ENCODE measurements around the gene CD58.

CD58 gene

DNA sequence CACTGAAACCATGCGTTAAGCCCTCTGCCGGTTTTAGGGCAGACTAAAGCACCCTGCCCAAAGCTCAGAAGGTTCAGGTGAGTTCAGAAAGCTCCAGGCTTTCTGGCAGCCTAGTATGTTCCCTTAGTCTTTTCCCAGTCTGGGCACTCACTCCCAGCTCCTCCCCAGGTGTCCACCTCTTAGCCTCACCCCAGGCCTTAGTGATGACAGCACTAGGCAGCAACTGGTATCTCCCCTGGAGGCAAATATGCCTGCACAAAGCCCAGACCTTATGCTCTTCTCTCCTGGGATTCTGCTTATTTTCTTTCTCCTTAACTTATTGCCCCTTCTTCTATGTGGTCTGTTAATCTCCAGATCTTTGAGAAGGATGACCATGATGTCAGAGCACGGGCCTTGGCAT, 80.2 kb downstream of the CD58 start:
- no peak for DNase-seq (ENCODE audit: low spot score in 2 of 2)
- H3K27me3 ChIP-seq (ENCODE audit: low read depth): no peaks in the 10 kb centered on the region
- H3K36me3 ChIP-seq (replicated peaks): no peaks in the 10 kb centered on the region
- no peak overlapping the region for H3K4me3 ChIP-seq
- in situ Hi-C loops (cut with MboI; ENCODE audit: low sequenced_read_pairs): loop anchor here (25.0 kb wide), 2 partner anchors 678 to 878 kb away; no protein-coding TSS in a partner anchor
- no peaks in the 10 kb centered on the region; the same call in 1 of the 2 replicates for H3K9me3 ChIP-seq
- peaks cover 30% of the 10 kb centered on the region for H3K4me1 ChIP-seq

DNA sequence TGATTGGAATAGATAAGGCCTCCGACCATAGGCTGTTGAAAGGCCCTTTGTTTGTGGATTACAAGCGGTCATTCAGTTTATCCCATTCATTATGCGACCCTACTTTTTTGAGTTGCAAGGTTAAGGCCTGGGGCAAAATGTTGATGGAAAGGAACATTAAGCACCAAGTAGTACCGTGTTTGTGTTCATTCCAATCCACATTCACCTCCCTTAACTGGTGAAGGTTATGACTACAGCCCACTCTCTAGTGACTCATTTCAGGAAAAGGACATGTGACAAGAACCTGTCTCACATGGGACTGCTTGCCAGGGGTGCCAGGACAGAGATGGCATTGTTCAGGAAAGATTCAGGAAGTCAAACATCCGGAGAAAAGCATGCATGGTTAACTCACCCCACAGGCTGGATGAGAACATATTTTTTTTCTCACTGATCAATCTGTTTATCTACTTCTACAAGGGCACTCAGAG, 81.6 kb downstream of the CD58 start:
- H3K9me3 ChIP-seq: no peaks in the 10 kb centered on the region; the same call in 1 of the 2 replicates
- no peaks in the 10 kb centered on the region for H3K27me3 ChIP-seq (ENCODE audit: low read depth)
- DNase-seq (ENCODE audit: low spot score in 2 of 2): peak; percentile 79 to 96
- no peak overlapping the region for H3K4me3 ChIP-seq
- no peaks in the 10 kb centered on the region for H3K36me3 ChIP-seq (replicated peaks)
- in situ Hi-C loops (cut with MboI; ENCODE audit: low sequenced_read_pairs): loop anchor here (25.0 kb wide), 2 partner anchors 677 to 877 kb away; no protein-coding TSS in a partner anchor
- peaks cover 28% of the 10 kb centered on the region for H3K4me1 ChIP-seq

DNA sequence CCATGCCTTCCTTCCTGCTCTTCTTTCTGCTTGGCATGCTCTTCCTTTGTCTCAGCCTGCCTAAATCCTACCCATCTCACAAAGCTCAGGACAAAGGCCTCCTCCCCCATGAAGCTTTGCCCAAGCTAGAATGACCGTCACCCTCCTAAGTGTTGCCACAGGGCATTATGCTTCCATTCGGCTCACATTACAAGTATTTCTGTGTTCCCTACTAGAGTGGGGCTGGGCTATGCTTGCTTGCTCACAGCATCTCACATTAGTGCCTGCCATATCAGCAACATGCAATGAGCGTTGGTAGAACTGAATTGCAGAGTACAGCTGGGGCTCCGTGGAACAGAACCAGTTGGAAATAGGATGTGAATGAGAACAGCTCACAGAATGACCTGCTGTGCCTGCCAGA, 82.8 kb downstream of the CD58 start:
- in situ Hi-C loops (cut with MboI; ENCODE audit: low sequenced_read_pairs): loop anchor here (25.0 kb wide), 2 partner anchors 676 to 876 kb away; no protein-coding TSS in a partner anchor
- peaks cover 23% of the 10 kb centered on the region for H3K4me1 ChIP-seq
- DNase-seq (ENCODE audit: low spot score in 2 of 2): no peak

DNA sequence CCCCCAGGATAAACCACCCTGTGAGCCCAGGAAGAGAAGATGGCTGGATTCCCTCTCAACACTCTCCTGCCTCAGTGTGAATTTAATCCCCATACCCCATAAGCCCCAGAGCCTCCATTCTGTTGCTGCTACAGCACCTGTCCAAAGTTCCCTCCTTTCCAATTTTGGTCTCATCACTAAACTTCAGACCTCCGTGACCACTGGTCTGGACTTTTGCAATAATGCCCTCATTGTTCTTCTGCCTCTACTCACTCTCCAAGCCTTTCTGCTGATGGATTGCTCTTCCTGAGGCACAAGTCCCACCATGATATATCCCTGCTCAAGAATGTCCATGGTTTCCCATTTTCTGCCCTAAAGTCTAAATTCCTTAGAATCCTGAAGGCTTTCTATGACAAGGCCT, 83.2 kb downstream of the CD58 start:
- DNase-seq (ENCODE audit: low spot score in 2 of 2): no peak
- Histone ChIP-seq H3K4me3 (no peak overlapping the region), H3K27me3 (ENCODE audit: low read depth) (no peaks in the 10 kb centered on the region), H3K36me3 (replicated peaks) (no peaks in the 10 kb centered on the region), H3K9me3 (no peaks in the 10 kb centered on the region; the same call in 1 of the 2 replicates), H3K4me1 (peaks cover 23% of the 10 kb centered on the region)
- in situ Hi-C loops (cut with MboI; ENCODE audit: low sequenced_read_pairs): loop anchor here (25.0 kb wide), 2 partner anchors 675 to 875 kb away; no protein-coding TSS in a partner anchor

More for the DNA sequence above, 82.8 kb downstream of the CD58 start:
- H3K9me3 ChIP-seq: no peaks in the 10 kb centered on the region; the same call in 1 of the 2 replicates
- no peak overlapping the region for H3K4me3 ChIP-seq
- H3K27me3 ChIP-seq (ENCODE audit: low read depth): no peaks in the 10 kb centered on the region
- no peaks in the 10 kb centered on the region for H3K36me3 ChIP-seq (replicated peaks)

DNA sequence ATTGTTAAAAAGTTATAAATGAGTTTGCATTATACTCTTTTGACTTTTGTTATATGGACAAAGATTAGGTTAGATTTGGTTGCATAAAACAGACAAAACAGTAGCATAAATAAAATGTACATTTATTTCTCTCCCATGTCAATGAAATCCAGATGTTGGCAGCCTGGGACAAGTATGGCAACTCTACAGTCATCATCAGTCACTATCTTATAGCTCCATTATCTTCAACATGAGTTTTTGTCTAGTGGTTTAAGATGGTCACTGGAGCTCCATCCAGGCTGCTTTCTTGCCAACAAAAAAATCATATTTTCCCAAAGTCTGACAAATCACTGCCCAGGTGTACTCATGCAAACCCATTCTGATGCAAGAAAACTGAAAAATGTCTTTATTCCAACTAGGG, 83.8 kb downstream of the CD58 start:
- Histone ChIP-seq H3K36me3 (replicated peaks) (no peaks in the 10 kb centered on the region), H3K9me3 (no peaks in the 10 kb centered on the region; the same call in 1 of the 2 replicates), H3K4me1 (peaks cover 23% of the 10 kb centered on the region), H3K4me3 (no peak overlapping the region), H3K27me3 (ENCODE audit: low read depth) (no peaks in the 10 kb centered on the region)
- in situ Hi-C loops (cut with MboI; ENCODE audit: low sequenced_read_pairs): loop anchor here (25.0 kb wide), 2 partner anchors 675 to 875 kb away; no protein-coding TSS in a partner anchor
- no peak for DNase-seq (ENCODE audit: low spot score in 2 of 2)

DNA sequence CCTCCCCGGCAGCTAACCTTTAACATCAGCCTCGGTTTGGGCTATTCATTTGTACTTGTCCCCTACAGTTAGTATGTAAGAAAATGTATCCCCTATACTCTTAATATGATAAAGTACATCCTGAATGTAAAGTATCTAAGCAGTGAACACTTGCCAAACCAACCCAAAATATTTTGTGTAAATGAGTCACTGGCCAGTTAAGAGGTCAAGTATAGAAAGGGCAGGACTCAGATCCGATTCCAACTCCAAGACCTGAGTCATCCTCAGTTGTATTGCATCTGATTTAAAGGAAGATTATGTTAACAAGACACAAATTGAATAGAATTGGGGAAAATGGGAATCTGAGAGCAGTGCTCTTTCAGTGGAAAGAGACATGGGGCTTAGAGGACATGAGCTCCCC, 84.4 kb downstream of the CD58 start:
- H3K4me3 ChIP-seq: no peak overlapping the region
- H3K4me1 ChIP-seq: peaks cover 23% of the 10 kb centered on the region
- H3K36me3 ChIP-seq (replicated peaks): no peaks in the 10 kb centered on the region
- DNase-seq (ENCODE audit: low spot score in 2 of 2): no peak
- in situ Hi-C loops (cut with MboI; ENCODE audit: low sequenced_read_pairs): loop anchor here (25.0 kb wide), 2 partner anchors 674 to 874 kb away; no protein-coding TSS in a partner anchor
- H3K27me3 ChIP-seq (ENCODE audit: low read depth): no peaks in the 10 kb centered on the region
- H3K9me3 ChIP-seq: no peaks in the 10 kb centered on the region; the same call in 1 of the 2 replicates

DNA sequence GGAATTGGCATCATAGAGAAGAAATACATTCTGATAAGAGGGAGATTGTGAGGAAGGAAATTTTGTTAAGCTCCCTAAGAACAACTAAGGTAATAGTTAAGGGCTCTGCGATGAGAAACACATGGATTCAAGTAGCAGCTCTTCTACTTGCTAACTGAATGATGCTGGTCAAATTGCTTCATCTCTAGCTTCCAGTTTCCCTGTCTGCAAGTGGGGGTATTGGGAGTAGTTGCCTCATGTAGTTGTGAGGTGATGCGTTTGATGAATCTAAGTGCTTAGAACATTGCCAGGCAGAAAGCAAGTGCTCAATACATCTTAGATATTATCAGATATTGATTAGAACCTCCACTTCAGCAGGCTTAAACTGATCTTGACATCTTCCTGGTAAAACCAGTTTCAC, 84.8 kb downstream of the CD58 start:
- H3K4me3 ChIP-seq: no peak overlapping the region
- H3K9me3 ChIP-seq: no peaks in the 10 kb centered on the region; the same call in 1 of the 2 replicates
- no peak for DNase-seq (ENCODE audit: low spot score in 2 of 2)
- H3K36me3 ChIP-seq (replicated peaks): no peaks in the 10 kb centered on the region
- in situ Hi-C loops (cut with MboI; ENCODE audit: low sequenced_read_pairs): loop anchor here (25.0 kb wide), 2 partner anchors 674 to 874 kb away; no protein-coding TSS in a partner anchor
- no peaks in the 10 kb centered on the region for H3K27me3 ChIP-seq (ENCODE audit: low read depth)
- H3K4me1 ChIP-seq: peaks cover 23% of the 10 kb centered on the region

DNA sequence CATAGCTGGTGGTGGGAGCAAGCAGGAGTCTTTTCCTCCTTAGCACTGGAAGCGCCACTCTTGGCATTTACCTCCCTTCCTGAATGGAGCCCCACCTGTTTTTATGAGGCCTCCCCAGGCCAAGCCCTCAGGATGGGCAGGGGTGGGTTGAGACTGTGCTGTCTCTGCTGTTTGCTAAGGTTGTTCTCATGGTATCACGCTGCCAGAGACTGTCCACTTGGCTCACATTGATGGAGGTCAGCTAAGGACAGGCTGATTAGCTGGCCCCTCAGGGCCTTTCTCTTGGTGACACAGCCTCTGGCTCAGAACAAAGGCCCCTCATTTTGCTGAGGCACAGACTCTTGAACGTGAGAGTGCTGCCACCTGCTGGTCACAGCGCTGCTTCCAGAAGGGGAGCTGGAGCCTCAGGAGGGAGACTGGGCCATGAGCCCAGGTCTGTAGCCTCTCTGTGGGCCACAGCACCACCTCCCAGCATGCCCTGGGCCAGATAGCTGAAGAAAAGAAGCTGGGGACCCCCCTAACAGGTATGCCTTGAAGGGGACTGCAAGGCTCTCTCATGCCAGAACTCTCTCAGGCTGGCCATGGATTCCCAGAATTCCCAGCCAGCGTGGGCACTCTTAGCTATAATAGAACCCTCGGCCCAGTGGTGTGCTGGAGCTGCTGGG, 85.6 kb downstream of the CD58 start:
- Histone ChIP-seq H3K4me3 (no peak overlapping the region), H3K36me3 (replicated peaks) (no peaks in the 10 kb centered on the region), H3K9me3 (no peaks in the 10 kb centered on the region; the same call in 1 of the 2 replicates), H3K27me3 (ENCODE audit: low read depth) (no peaks in the 10 kb centered on the region), H3K4me1 (peaks cover 21% of the 10 kb centered on the region)
- in situ Hi-C loops (cut with MboI; ENCODE audit: low sequenced_read_pairs): loop anchor here (25.0 kb wide), 2 partner anchors 673 to 873 kb away; no protein-coding TSS in a partner anchor
- peak; percentile 87 to 95 for DNase-seq (ENCODE audit: low spot score in 2 of 2)

DNA sequence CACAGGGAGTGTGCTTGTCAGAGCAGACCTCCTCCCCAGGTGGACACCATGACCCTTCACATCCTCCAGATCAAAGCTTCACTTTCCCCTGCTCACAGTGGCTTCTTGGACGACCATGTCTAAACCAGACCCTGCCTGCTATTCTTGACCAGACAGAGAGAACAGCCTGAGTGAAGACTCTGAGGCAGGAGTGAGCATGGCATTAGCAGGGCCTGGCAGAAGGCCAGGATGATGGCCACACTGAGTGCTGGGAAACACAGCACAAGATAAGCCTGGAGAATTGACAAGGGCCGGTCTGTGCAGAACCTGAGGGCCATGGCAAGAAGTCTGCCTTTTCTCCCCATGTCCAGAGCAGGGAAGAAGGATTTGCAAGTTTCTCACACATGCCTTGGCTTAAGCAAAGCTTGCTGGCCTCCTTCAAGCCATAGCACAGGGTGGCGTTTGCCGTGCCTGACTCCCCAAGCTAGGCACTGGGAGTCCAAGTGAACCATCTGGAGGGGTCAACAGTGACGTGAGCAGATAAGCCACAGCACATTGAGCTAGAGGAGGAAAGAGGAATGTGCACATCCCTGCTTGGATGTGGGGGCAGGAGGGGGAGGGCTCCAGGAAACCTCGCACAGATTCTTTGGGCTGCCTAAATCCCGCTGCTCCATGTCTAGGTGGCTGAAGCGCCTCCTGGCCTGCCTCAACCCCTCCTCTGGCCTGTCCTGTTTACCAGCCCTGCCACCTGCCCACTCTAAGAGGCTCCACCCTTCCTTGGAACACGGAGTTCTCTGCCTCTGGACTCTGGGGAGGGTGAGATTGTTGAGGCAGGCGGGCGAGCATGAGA, 87.1 kb downstream of the CD58 start:
- Histone ChIP-seq H3K9me3 (no peaks in the 10 kb centered on the region; the same call in 1 of the 2 replicates), H3K4me3 (no peak overlapping the region), H3K4me1 (peaks cover 8% of the 10 kb centered on the region), H3K27me3 (ENCODE audit: low read depth) (no peaks in the 10 kb centered on the region), H3K36me3 (replicated peaks) (no peaks in the 10 kb centered on the region)
- no peak for DNase-seq (ENCODE audit: low spot score in 2 of 2)
- in situ Hi-C loops (cut with MboI; ENCODE audit: low sequenced_read_pairs): loop anchor here (5.0 to 25.0 kb wide), 3 partner anchors 351 to 871 kb away; no protein-coding TSS in a partner anchor

DNA sequence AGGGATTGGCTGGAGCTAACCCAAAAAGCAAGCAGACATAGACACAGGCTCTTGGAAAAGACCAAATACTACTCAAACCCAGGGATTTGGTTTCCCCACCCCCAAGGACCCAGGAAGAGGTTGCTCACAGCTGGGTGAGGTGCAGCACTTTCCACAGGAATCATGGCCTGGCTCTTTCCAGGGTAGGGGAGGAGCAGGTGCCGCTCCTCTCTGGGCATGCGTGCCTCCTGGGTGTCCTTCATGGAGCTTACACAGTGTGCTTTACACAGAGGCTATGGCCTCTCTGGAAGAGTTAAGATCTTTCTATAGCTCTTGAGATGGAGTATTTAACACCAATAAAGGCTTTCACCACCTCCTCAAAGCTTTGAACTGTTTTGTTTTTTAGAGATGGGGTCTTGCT, 88.3 kb downstream of the CD58 start:
- Histone ChIP-seq H3K4me1 (peaks cover 4% of the 10 kb centered on the region), H3K36me3 (replicated peaks) (no peaks in the 10 kb centered on the region), H3K9me3 (no peaks in the 10 kb centered on the region), H3K27me3 (ENCODE audit: low read depth) (no peaks in the 10 kb centered on the region), H3K4me3 (no peak overlapping the region)
- in situ Hi-C loops (cut with MboI; ENCODE audit: low sequenced_read_pairs): loop anchor here (5.0 to 25.0 kb wide), 3 partner anchors 350 to 870 kb away; no protein-coding TSS in a partner anchor
- no peak for DNase-seq (ENCODE audit: low spot score in 2 of 2)

DNA sequence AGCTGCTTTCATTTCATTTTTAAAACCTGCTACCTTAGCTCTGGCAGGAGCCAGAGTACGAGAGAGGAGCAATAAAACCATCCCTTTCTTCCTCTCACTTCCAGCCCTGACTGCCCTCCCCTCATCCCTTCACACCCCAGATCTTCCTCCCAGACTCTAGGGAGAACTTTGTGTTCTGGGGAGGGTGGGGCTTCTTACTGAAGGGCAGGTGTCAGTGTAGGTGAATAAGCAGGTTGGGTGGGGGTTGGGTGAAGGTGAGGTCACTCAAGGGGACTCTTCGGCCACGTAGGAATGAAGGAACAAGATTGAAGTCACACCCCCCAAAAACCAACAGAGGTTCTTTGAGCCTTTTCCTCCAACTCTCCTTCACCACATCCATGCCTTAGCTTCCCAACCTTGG, 88.9 kb downstream of the CD58 start:
- no peak overlapping the region for H3K4me3 ChIP-seq
- H3K4me1 ChIP-seq: peaks cover 4% of the 10 kb centered on the region
- no peaks in the 10 kb centered on the region for H3K9me3 ChIP-seq
- H3K27me3 ChIP-seq (ENCODE audit: low read depth): no peaks in the 10 kb centered on the region
- in situ Hi-C loops (cut with MboI; ENCODE audit: low sequenced_read_pairs): loop anchor here (5.0 to 25.0 kb wide), 3 partner anchors 350 to 870 kb away; no protein-coding TSS in a partner anchor
- no peak for DNase-seq (ENCODE audit: low spot score in 2 of 2)
- no peaks in the 10 kb centered on the region for H3K36me3 ChIP-seq (replicated peaks)

DNA sequence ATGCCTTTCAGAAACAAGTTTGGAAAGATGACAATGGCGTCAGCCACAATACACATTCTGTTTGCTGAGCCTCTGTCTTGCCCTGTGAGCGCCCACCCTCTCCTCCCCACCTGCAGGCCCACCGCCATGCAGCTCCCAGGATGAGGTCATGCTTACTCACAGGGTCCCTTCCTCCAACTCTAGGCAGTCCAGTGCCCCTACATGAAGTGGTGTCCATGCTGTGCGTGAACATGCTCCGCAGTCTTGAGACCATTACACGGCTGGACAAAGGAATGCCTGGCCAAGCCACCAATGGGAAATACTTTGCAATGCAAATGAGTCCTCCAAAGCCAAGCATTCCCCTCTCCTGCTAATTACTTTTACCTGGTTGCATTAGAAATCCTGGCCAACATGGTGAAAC, 92.2 kb downstream of the CD58 start:
- DNase-seq (ENCODE audit: low spot score in 2 of 2): no peak
- Histone ChIP-seq H3K36me3 (replicated peaks) (no peaks in the 10 kb centered on the region), H3K9me3 (no peaks in the 10 kb centered on the region), H3K4me3 (no peak overlapping the region), H3K27me3 (ENCODE audit: low read depth) (no peaks in the 10 kb centered on the region), H3K4me1 (no peaks in the 10 kb centered on the region)
- in situ Hi-C loops (cut with MboI; ENCODE audit: low sequenced_read_pairs): loop anchor here (25.0 kb wide), 2 partner anchors 666 to 866 kb away; no protein-coding TSS in a partner anchor

DNA sequence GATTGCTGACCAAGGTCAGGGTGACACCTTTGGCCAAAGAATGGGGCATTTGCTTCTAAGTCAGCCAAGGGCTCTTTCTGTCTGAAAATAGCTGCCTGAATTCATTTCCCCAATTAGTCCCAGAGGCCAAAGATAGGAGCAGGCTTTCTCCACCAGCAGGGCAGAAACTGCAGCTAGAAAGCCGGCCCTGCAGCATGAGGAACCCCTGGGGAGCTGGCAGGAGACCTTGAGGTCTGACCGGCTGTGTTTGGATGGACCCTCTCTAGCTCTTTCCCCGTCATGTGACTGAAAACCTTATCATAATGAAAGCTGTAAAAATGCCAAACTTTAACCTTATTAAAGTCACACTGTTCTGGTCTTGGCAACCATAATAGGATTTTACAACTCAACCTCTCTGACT, 93.4 kb downstream of the CD58 start:
- Histone ChIP-seq H3K27me3 (ENCODE audit: low read depth) (no peaks in the 10 kb centered on the region), H3K4me3 (no peak overlapping the region), H3K9me3 (no peaks in the 10 kb centered on the region), H3K4me1 (no peaks in the 10 kb centered on the region), H3K36me3 (replicated peaks) (no peaks in the 10 kb centered on the region)
- DNase-seq (ENCODE audit: low spot score in 2 of 2): no peak
- in situ Hi-C loops (cut with MboI; ENCODE audit: low sequenced_read_pairs): loop anchor here (25.0 kb wide), 2 partner anchors 665 to 865 kb away; no protein-coding TSS in a partner anchor

All from HAP-1 (cell line).